Left cardiac atrium (tissue), 4 donors: ENCODE data around the gene PLK5. TPM values are rescaled to one million over a fixed set of nuclear protein-coding genes. Genes with fewer than 3 reads are reported as not detected.
"Not testable (repeated sequence)": the region's sequence is repeated elsewhere in the genome, so short reads cannot be mapped to it uniquely, and the experiment has no call there.

ENCODE experiments used
- ATAC-seq, 2 donors: fragments of 200-7000 bp; cut with Tn5 transposase; one replicate each; pipeline ENCODE4 v1.9.1; 2020; ENCODE audit warnings: mild to moderate bottlenecking in 2 of 2, moderate library complexity in 2 of 2
- DNase-seq: peaks from one replicate; pipeline ENCODE4 v3.0.0-alpha.2; 2020
- intact Hi-C, 2 donors: fragments of 100-400 bp; cut with DNase I; formaldehyde crosslinking; loops; one replicate each; pipeline versions ENCODE4 v1.14.1 to v1.15.1; 2022 to 2023
- total RNA-seq, 2 donors: library from RNA; stranded (reverse); fragmentation: NEBNext Ultra II Directional; extraction: Animal tissue kit (Norgen Biotek cat#: 25700); gene quantifications; one replicate each; pipeline ENCODE4 v1.2.1, GENCODE V29; 2021
- donor health status: DM: no; HTN: yes; CAD: no.
- donor health status: DM: no; HTN: yes; CAD: no; lungs with severe emphysema.
- donor health status: DM: yes; HTN: yes; CAD: no.
- donor health status: Dilated cardiomyopathy.

PLK5 gene
- total RNA-seq, 2 donors from 2014 or later: not detected

DNA sequence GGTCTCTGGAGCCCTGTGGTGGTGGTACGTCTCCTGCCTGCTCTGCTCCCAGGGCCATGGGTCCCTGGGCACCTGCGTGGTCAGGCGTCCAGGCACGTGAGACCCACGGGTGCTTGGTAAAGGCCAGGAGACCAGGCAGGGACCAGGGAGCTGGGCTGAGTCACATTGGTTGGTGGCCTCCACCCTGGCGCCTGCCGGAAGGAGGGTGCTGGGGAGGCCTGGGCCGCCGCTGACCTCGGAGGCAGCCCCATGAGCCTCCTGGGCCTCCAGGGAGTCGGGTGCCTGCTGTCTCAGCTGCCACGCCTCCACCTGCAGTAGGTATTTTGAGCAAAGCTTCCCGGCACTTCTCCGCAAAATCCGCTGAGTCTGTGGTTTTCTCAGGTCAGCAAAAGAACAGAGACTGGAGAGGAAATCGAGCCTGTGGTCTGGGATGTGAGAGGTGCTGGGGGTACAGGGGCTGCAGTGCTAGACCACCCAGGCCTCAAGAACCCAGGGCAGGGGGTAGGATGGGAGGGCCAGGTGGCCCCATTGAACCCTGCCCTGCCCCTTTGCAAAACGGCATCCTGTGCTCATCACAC is 3.6 kb upstream of the PLK5 start:
- intact Hi-C loops: no loop called here
- no peak for ATAC-seq
- DNase-seq: no peak

DNA sequence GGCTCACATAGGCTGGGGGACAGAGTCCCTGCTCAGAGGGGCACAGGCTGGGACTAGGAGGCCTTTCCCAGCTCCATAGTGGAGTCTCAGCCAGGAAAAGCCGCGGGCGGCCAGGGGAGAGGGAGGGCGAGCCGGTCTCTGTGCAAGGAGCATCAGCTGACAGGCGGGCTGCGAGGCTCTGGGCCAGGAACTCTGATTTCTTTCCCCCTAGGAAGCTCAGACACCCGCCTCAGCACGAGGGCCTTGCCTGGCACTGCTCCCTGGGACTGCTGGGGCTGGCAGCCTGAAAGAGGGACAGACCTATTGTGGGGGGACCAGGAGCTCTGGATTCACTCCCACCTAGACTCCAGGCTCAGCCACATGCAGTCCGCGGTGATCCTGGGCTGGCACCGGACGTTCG is 2.2 kb upstream of the PLK5 start:
- intact Hi-C loops: no loop called here
- ATAC-seq: peak; percentile 8 to 54
- DNase-seq: no peak

DNA sequence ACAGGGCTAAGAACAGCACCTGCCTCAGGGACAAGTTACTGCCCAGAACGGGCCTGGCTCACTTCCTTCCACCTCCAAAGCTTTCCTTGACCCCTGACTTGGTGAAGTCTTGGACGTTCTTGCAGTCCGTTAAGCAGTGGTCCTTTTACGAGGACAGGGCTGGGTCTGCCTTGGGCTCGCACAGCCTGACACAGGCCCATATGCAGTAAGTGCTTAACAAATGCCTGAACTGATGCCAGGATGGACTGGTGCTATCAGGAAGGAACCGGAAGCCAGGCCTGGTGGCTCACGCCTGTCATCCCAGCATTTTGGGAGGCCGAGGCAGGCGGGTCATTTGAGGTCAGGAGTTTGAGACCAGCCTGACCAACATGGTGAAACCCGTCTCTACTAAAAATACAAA is 1.8 kb upstream of the PLK5 start:
- intact Hi-C loops: no loop called here
- ATAC-seq: peak in 1 of 2 donors; percentile 8

DNA sequence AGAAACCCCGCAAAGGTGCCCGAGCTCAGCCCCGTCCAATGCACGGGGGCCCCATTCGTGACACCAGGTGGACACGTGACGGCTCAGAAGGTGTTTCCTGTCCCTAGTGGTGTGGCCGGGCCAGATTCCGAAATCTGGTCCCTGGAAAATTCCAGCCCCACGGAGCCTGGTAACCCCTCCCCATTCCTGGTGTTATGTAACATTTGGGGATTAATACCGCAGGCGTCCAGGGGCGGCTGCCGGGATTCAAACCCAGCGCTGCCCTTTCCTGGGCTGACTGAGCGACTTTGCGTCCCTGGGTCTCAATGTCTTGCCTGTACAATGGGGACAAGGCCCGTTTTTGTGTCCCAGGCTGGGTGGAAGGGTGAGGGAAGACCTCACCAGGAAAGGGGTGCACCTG is 1.0 kb upstream of the PLK5 start:
- DNase-seq (no peak), ATAC-seq (no peak)
- intact Hi-C loops: no loop called here

More for the DNA sequence above, 1.8 kb upstream of the PLK5 start:
- DNase-seq: no peak

DNA sequence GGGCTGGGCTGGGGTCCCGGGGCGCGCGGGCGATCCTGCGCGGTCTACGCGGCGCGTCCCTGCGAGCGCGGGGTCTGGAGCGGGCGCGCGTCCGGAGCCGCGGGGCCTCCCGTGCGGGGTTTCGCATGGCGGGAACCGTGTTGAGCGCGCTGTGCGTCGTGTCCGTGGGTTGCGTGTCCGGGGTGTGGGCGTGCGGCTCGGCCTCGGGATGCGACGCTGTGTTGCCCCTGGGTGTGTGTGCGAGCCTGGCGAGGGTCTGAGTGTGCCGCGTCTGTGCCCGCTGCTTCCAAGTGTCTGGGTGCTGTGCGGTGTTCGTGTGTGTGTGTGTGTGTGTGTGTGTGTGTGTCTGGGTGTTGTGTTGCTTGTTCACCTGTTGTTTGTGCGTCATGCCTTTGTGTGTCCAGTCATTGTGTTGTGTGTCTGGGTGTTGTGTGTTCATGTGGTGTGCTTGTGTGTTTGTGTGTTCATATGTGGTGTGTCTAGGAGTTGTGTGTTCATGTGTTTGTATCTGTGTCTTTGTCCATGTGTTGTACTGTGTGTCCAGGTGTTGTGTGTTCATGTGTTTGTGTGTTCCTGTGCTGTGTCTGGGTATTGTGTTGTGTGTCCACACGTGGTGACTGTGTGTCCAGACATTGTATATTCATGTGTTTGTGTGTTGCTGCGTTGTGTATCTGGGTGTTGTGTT is 552 bp downstream of the PLK5 start:
- intact Hi-C loops: no loop called here
- DNase-seq (no peak), ATAC-seq (no peak)

DNA sequence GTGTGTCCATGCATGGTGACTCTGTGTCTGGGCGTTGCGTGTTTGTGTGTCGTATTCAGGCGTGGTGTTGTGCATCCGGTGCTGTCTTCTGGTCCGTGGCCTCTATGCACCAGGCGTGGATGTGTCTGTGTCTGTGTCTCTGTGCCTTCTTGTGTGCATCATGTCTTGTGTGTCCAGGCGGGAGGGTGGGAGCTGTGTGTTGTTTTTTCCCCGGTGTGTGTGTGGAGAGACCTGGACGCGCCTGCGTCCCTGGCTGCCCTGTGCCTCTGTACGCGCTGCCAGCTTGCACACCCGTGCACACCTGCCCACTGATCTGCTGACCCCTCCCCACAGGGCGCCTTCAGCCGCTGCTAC is 1.1 kb downstream of the PLK5 start:
- DNase-seq (no peak), ATAC-seq (no peak)
- intact Hi-C loops: no loop called here

DNA sequence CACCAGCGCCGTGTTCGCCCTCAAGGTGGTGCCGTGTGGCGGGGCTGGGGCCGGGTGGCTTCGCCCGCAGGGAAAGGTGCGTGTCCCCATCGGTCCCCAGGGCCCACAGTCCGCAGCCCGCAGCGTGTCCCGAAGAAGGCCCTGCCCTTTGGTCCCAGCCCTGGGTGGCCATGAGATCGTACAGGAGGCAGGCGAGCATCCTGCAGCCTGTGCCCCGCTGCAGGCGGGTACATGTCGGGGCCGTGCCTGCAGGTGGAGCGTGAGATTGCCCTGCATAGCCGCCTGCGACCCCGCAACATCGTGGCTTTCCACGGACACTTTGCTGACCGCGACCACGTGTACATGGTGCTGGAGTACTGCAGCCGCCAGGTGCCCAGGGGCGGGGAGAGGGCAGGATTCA is 1.5 kb downstream of the PLK5 start:
- no peak for ATAC-seq
- no peak for DNase-seq
- intact Hi-C loops: no loop called here

DNA sequence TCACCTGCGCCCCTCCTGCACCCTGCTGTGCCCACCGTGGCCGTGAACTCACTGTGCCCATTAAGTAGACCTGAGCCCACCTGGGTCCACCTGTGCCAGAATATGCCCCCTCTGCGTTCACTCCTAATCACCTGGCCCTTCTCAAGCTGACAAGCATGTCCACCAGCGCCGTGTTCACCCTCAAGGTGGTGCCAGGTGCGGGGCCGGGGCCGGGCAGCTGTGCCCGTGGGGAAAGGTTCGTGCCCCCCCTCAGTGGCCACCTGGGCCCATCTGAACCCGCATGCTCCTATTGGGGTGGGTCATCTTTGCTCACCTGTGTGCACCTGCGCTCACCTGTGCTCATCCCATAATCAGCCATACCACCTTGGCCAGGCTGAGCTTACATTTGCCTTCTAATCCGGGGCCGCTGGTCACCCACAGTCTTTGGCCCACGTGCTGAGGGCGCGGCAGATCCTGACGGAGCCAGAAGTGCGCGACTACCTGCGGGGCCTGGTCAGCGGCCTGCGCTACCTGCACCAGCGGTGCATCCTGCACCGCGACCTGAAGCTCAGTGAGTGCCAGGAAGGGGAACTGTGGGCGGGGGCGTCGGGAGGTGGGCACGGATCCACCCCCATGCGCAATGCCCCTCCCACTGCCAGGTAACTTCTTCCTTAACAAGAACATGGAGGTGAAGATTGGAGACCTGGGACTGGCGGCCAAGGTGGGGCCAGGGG is 2.3 kb downstream of the PLK5 start:
- no peak for ATAC-seq
- intact Hi-C loops: no loop called here
- DNase-seq: no peak

DNA sequence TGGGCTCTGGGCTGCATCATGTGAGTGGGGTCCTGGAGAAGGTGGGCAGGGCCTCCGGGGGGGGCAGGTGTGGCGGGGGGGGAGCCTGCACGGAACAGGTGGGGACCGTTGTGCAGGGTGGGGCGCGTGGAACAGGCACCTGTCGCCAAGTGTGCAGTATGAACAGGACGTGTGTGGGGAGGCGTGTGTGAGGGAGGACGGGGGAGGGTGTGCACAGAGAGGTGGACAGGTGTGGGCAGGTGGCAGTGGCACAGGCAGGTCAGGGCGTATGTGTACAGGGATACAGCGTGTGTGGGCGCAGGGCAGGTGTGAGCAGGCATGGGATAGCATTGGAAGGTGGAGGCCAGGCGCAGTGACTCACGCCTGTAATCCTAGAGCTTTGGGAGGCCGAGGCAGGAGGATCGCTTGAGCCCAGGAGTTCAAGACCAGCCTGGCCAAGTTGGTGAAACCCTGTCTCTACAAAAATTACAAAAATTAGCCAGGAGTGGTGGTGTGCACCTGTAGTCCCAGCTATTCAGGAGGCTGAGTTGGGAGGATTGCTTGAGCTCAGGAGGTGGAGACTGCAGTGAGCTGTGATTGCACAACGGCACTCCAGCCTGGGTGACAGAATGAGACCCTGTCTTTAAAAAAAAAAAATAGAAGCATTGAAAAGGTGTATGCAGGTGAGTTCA is 3.2 kb downstream of the PLK5 start:
- DNase-seq: no peak
- intact Hi-C loops: no loop called here
- no peak for ATAC-seq

DNA sequence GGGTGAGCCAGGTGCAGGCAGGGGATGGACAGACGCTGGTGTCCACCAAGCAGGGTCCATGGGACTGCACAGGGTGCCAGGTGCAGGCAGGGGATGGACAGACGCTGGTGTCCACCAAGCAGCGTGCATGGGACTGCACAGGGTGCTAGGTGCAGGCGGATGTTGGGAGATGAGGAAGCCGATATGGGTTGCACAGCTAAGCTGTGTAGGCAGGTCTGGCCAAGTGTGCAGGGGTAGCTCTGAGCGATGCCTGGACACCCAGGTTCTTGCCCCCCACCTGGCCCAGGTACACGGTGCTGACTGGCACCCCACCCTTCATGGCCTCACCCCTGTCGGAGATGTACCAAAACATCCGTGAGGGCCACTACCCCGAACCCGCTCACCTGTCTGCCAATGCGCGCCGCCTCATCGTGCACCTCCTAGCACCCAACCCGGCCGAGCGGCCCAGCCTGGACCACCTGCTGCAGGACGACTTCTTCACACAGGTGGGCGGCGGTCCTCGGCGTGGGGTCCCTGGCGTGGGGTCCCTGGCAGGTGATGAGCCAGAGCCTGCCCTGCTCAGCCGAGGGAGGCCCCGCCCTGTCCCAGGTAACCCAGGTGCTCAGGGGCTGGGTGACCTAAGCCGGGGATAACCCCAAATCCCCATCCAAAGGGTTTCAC is 3.9 kb downstream of the PLK5 start:
- ATAC-seq (no peak), DNase-seq (no peak)
- intact Hi-C loops: no loop called here

DNA sequence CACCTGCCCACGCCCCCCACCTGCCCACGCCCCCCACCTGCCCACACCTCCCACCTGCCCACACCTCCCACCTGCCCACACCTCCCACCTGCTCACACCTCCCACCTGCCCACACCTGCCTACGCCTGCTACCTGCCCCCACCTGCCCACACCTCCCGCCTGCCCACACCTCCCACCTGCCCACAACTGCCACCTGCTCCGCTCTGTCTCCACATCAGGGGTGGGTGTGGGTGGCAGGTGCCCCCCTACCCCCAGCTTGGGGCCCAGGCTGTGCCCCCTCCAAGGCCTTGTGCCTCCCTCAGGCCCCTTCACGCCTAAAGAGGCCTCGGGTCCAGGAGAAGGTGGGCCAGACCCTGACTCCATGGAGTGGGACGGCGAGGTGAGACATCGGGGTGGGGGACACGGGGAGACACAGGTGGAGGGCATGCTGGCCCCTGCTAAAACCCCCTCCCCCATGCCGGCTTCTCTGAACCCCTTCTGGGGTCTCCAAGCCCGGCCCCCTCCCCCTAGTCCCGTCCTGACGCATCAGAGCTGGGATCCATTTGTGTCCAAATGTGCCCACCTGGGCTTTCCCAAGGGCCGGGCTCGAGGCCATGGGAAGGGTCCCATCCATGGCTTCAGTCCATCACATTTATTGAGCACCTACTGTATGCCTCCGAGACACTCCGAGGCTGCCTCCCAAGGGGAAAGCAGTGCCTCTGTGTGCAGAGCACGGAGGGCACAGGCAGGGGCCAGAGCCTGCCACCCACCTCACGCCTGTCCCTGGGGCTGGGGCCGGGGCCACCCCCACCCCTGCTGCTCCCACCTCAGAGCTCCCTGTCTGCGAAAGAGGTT is 4.9 kb downstream of the PLK5 start:
- intact Hi-C loops: no loop called here

DNA sequence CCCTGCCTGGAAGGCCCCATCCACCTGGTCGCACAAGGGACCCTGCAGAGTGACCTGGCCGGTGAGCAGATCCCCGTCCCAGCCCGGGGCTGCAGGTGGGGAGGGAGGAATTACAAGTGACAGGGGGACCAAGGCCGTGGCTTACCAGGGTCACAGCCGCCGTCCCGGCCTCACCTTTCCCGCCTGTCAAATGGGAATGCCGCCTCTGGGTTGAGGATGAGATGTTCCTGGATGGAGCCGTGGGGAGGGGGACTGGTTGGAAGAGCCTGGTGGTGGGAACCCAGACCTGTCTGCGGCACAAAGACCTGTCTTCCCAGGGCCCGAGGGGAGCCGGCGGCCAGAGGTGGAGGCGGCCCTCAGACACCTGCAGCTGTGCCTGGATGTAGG is 5.5 kb downstream of the PLK5 start:
- no peak for ATAC-seq
- no peak for DNase-seq
- intact Hi-C loops: no loop called here

More for the DNA sequence above, 4.9 kb downstream of the PLK5 start:
- DNase-seq (no peak), ATAC-seq (no peak)

DNA sequence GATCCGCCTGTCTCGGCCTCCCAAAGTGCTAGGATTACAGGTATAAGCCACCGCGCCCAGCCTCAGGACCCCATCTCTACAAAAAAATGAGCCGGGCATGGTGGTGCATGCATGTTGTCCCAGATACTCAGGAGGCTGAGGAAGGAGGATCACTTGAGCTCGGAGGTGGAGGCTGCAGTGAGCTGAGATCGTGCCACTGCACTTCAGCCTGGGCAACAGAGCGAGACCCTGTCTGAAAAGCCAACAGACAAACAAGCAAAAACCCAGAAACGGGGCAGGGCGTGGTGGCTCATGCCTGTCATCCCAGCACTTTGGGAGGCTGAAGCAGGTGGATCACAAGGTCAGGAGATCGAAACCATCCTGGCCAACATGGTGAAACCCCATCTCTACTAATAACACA is 7.0 kb downstream of the PLK5 start:
- DNase-seq, ATAC-seq, intact Hi-C loops: not testable (repeated sequence)

DNA sequence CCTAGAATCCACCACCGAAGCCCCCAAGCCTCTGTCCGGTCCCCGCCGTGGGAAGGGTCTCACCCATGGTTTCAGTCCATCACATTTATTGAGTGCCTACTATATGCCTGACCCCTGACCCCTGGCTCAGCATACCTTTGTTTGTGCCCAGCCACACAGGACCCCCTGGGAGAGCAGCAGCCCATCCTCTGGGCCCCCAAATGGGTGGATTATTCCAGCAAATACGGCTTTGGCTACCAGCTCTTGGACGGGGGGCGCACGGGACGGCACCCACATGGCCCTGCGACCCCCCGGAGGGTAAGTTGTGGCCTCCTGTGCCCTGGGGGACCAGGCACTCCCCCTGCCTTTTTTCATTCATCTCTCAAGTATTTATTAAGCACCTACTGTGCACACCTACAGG is 7.7 kb downstream of the PLK5 start:
- ATAC-seq (no peak), DNase-seq (no peak)
- intact Hi-C loops: no loop called here

DNA sequence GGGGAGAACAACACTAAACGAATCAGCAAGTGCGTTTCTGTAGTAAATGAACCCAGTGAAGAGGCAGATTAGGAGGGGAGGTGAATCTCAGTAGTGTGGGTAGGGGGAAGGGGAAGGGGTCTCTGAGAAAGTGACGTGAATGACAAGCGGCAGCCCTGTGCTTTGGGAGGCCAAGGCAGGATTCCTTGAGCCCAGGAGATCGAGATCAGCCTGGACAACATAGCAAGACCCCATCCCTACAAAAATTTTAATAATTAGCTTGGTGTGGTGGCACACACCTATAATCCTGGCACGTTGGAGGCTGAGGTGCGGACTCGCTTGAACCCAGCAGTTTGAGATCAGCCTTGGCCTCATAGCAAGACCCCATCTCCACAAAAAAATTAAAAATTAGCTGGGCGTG is 8.1 kb downstream of the PLK5 start:
- intact Hi-C loops: no loop called here
- DNase-seq (no peak), ATAC-seq (no peak)

DNA sequence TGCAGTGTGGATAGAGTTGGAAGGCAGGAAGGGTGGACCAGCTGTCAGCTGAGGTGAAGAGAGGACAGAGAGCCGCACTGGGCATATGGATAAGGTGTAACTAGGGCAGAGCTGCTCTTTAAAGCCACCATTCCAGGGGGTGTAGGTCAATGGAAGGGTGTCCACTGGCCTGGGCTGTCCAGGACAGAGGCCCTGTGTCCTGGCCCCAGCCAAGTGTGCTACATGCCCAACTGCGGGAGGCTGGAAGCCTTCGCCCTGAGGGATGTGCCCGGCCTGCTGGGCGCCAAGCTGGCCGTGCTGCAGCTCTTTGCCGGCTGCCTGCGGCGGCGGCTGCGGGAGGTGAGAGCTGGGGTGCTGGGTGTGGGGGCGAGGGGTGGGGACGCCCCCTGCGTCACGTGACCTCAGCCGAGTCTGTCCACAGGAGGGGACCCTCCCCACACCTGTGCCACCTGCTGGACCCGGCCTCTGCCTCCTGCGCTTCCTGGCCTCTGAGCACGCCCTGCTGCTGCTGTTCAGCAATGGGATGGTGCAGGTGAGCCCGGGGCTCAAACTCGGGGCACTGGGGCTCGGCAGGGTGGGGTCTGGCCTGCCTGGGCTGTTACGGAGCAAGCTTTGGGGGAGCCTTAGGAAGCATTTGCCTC is 9.8 kb downstream of the PLK5 start:
- intact Hi-C loops: no loop called here
- ATAC-seq (no peak), DNase-seq (no peak)

DNA sequence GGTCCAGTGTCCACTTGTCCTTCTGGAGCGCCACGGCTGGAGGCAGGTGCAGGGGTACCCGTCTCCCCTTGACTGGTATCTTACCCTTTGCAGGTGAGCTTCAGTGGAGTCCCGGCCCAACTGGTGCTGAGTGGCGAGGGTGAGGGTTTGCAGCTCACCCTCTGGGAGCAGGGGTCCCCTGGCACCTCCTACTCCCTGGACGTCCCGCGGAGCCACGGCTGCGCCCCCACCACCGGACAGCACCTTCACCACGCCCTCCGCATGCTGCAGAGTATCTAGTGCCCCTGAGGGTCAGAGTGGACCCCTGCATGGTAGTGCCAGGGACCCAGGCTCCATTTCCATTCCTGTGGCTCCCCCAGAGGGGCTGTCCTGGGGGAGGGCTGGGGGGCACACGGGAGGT is 11.1 kb downstream of the PLK5 start:
- DNase-seq (no peak), ATAC-seq (no peak)
- intact Hi-C loops: no loop called here

DNA sequence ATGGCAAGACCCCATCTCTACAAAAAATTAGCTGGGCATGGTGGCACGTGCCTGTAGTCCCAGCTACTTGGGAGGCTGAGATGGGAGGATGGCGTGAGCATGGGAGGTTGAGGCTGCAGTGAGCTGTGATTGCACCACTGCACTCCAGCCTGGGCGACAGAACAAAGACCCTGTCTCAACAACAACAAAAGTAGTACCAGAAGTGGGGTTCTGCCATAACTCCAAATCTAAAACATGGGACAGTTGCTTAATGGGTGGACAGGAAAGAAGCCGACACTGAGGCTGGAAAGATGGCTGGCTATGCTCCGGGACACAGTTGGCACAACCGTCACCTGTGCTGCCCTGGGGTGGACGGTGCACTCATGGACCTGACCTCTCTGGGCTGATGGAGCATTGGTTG is 11.8 kb downstream of the PLK5 start:
- DNase-seq, ATAC-seq, intact Hi-C loops: not testable (repeated sequence)
